Upper lobe of right lung (tissue), 1 donor: Measurements from ENCODE around the gene SPRING1. TPM values are rescaled to one million over a fixed set of nuclear protein-coding genes. Genes with fewer than 3 reads are reported as not detected.

Experiments used
- ATAC-seq: fragments of 200-7000 bp; cut with Tn5 transposase; one replicate; pipeline ENCODE4 v1.9.1; 2020; ENCODE audit warnings: mild to moderate bottlenecking, moderate library complexity
- DNase-seq: peaks from one replicate; pipeline ENCODE4 v3.0.0-alpha.2; 2020
- H3K27ac ChIP-seq: fragments of 200-600 bp; one replicate; pipeline ENCODE4 v1.8.0; 2022
- H3K27me3 ChIP-seq: fragments of 200-600 bp; one replicate; pipeline ENCODE4 v1.8.0; 2022; ENCODE audit warnings: mild to moderate bottlenecking
- H3K36me3 ChIP-seq: fragments of 200-600 bp; one replicate; pipeline ENCODE4 v1.8.0; 2022
- H3K4me1 ChIP-seq: fragments of 200-600 bp; one replicate; pipeline ENCODE4 v1.8.0; 2022
- H3K4me3 ChIP-seq: fragments of 200-600 bp; one replicate; pipeline ENCODE4 v1.8.0; 2022; ENCODE audit warnings: mild to moderate bottlenecking
- H3K9me3 ChIP-seq: fragments of 200-600 bp; one replicate; pipeline ENCODE4 v1.8.0; 2022
- intact Hi-C: fragments of 100-400 bp; cut with DNase I; formaldehyde crosslinking; loops from one replicate; pipeline ENCODE4 v1.11.0; 2022
- total RNA-seq: library from RNA; stranded (reverse); fragmentation: NEBNext Ultra II Directional; extraction: Animal tissue kit (Norgen Biotek cat#: 25700); gene quantifications from one replicate; pipeline ENCODE4 v1.2.1, GENCODE V29; 2021
- TF ChIP-seq, protein P1 (sequence below): fragments of 200-600 bp; IDR thresholded peaks from one replicate; pipeline ENCODE4 v1.8.0; 2022; ENCODE audit warnings: antibody characterized with exemption
- donor health status: DM: no; HTN: yes; CAD: no; lungs with severe emphysema.

Gene SPRING1
- total RNA-seq, 1 donor from 2014 or later, result 126 TPM

DNA sequence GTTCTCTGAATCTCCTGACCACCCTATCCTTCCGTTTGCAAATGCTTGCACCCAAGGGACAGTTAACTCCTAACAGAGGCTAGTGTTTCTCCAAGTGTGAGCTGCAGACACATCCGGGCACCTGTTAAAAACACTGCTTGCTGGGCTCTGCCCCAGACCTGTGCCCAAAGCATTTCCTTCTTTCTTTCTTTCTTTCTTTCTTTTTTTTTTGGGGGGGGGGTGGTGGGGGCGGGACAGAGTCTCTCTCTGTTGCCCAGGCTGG is 42.5 kb downstream of the SPRING1 start:
- no peaks in the 10 kb centered on the region for H3K36me3 ChIP-seq
- intact Hi-C loops, result no loop called here
- H3K27ac ChIP-seq, result no peak overlapping the region
- TF ChIP-seq, protein P1, sequence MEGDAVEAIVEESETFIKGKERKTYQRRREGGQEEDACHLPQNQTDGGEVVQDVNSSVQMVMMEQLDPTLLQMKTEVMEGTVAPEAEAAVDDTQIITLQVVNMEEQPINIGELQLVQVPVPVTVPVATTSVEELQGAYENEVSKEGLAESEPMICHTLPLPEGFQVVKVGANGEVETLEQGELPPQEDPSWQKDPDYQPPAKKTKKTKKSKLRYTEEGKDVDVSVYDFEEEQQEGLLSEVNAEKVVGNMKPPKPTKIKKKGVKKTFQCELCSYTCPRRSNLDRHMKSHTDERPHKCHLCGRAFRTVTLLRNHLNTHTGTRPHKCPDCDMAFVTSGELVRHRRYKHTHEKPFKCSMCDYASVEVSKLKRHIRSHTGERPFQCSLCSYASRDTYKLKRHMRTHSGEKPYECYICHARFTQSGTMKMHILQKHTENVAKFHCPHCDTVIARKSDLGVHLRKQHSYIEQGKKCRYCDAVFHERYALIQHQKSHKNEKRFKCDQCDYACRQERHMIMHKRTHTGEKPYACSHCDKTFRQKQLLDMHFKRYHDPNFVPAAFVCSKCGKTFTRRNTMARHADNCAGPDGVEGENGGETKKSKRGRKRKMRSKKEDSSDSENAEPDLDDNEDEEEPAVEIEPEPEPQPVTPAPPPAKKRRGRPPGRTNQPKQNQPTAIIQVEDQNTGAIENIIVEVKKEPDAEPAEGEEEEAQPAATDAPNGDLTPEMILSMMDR, result no peak
- H3K9me3 ChIP-seq, result no peaks in the 10 kb centered on the region
- no peak overlapping the region for H3K4me3 ChIP-seq
- DNase-seq (no peak), ATAC-seq (no peak)
- H3K27me3 ChIP-seq, result peaks cover 13% of the 10 kb centered on the region
- peaks cover 18% of the 10 kb centered on the region for H3K4me1 ChIP-seq

DNA sequence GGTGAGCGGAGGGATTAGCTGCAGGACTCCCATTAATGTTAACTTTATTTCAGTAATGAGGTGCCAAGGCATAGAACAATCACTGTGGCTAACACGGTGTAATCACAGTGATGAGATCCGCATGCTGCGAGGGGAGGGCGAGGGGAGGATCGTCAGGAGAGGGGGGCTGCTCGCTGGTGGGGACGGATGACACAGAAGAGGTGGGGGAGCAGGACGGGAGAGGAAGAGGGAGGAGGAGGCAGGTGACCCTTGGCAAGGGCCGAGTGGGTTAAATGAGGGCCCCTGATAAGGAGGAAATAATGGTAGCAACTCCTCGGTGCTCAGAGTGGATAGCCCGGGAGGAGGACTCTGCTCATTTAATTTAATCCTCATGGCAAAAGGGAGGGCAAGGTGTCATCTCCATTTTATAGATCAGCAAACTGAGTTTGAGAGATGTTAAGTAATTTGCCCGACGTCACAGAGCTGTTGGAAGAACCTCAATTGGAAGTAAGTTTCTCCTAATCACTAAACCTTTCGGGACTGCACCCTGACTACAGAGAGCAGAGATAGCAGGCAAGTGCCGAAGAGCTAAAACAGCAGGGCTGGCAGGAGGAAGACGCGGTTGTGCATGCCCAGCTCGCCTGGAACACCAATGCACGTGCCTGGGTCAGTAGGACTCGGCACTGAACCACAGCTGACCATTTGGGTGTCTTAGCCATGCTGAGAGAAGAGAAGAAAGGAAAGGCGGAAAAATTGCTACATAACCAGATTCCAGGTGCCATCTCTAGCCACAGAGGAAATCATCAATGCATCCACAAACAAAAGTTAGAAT is 43.0 kb downstream of the SPRING1 start:
- Histone ChIP-seq H3K4me1 (peaks cover 18% of the 10 kb centered on the region), H3K27ac (no peak overlapping the region), H3K27me3 (peaks cover 13% of the 10 kb centered on the region), H3K9me3 (no peaks in the 10 kb centered on the region), H3K36me3 (no peaks in the 10 kb centered on the region), H3K4me3 (no peak overlapping the region)
- TF ChIP-seq, protein P1, result no peak
- no peak for DNase-seq
- intact Hi-C loops, result no loop called here
- ATAC-seq, result no peak

DNA sequence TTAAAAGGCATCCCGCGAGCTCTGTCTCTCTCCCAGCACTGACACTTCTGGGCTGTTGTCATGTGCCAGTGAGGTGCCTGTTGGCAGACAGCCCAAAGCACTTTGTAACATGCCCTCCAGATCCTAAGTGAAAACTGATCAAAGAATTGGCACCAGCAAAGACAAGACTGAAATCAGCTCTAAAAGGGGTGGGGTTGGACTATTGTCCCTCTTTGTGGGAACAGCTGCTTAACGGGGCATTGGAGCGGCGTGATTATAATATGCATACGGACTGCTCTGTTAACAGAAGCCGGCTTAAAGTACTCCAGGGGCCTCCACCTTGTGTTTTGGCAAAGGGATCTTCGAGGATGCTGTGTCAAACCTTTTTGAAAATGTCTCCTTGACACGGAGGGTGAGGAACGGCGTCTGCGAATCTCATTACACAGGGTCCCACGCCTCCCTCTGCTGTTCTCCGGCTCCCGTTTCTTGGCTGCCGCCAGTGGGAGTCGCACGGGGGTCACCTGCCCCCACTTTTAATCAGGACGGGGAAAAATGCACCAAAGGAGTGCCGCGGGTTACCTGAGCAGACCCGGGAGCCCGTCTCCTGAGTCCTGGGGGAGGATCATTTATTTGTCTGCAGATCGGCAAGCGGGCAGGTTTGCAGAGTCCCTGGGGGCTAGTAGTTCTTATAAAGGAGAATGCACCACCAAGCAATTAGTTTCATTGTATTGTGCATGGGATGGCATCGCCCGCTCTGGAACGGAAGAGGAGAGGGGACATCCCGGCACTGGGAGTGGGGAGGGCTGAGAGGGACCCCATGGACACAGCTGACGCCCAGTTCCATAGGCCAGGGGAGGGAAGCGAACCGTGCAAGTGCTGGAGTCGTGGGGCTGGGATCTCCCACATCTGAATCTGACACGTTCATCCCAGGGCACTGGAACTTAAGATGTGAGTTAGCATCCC is 44.3 kb downstream of the SPRING1 start:
- Histone ChIP-seq H3K4me1 (peaks cover 18% of the 10 kb centered on the region), H3K27me3 (peaks cover 13% of the 10 kb centered on the region), H3K9me3 (no peaks in the 10 kb centered on the region), H3K27ac (no peak overlapping the region), H3K4me3 (peak overlapping the region; percentile 28), H3K36me3 (no peaks in the 10 kb centered on the region)
- ATAC-seq (no peak), DNase-seq (no peak)
- intact Hi-C loops, result no loop called here
- TF ChIP-seq, protein P1, result no peak

DNA sequence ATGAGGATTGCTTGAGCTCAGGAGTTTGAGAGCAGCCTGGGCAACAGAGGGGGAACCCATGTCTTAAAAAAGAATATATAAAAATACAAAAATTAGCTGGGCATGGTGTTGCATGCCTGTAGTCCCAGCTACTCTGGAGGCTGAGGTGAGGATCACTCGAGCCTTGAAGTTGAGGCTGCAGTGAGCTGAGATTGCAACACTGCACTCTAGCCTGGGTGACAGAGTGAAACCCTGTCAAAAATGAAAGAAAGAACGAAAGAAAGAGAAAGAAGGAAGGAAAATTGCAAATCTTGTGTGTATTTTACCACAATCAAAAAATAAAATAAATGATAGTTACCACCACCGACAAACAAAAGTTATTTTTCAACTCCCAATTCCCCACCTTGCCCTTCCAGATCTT is 45.3 kb downstream of the SPRING1 start:
- Histone ChIP-seq H3K4me3 (peak overlapping the region; percentile 28), H3K27me3 (peaks cover 13% of the 10 kb centered on the region), H3K36me3 (no peaks in the 10 kb centered on the region), H3K9me3 (no peaks in the 10 kb centered on the region), H3K27ac (no peak overlapping the region), H3K4me1 (peaks cover 18% of the 10 kb centered on the region)
- DNase-seq (no peak), ATAC-seq (no peak)
- intact Hi-C loops, result no loop called here
- TF ChIP-seq, protein P1, result no peak

DNA sequence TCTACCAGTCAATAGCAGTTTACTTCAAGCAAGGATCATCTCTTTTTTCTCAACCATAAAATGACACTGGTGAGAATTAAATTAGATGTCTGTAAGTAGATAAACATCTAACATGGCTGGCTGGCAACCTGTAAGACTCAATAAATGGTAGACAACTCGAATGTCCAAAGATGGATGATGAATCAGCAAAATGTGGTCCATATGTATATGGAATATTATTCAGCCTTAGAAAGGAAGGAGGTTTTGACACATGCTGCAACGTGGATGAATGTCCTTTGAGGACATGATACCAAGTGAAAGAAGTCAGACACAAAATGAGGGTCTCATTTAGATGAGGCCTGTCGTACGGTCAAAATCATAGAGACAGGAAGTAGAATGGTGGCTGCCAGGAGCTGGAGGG is 46.2 kb downstream of the SPRING1 start:
- intact Hi-C loops, result no loop called here

More for the DNA sequence above, 46.2 kb downstream of the SPRING1 start:
- Histone ChIP-seq H3K36me3 (no peaks in the 10 kb centered on the region), H3K27ac (no peak overlapping the region), H3K27me3 (peaks cover 13% of the 10 kb centered on the region), H3K9me3 (no peaks in the 10 kb centered on the region), H3K4me3 (no peak overlapping the region), H3K4me1 (peaks cover 18% of the 10 kb centered on the region)
- TF ChIP-seq, protein P1, result no peak
- DNase-seq, result no peak
- no peak for ATAC-seq
